ENCODE results near the gene TRHDE.

DNA sequence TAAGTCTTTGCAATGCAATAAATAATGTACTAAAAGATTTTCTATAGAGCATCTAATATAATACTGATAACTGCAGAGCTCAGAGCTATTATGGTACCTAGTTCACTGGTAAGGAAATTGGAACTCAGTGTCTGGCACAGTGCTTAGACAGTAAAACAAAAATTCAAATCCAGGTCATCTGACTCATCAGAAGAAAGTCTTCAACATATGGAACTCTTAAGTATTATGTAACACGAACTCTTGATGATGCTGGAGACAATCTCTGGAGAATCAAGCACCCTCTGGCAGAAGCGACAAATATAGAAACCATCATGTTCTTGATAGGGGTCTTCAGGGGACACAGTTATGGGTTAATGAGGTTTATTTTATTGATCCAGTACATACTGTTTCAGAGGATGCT lies 37.3 kb upstream of the TRHDE start:
- TF ChIP-seq, protein P1, sequence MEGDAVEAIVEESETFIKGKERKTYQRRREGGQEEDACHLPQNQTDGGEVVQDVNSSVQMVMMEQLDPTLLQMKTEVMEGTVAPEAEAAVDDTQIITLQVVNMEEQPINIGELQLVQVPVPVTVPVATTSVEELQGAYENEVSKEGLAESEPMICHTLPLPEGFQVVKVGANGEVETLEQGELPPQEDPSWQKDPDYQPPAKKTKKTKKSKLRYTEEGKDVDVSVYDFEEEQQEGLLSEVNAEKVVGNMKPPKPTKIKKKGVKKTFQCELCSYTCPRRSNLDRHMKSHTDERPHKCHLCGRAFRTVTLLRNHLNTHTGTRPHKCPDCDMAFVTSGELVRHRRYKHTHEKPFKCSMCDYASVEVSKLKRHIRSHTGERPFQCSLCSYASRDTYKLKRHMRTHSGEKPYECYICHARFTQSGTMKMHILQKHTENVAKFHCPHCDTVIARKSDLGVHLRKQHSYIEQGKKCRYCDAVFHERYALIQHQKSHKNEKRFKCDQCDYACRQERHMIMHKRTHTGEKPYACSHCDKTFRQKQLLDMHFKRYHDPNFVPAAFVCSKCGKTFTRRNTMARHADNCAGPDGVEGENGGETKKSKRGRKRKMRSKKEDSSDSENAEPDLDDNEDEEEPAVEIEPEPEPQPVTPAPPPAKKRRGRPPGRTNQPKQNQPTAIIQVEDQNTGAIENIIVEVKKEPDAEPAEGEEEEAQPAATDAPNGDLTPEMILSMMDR (IDR thresholded peaks at IDR 0.05; ENCODE audit: insufficient read depth, low read length, poor library complexity, severe bottlenecking), result no peak
- TF ChIP-seq EZH2phosphoT487 (conservative IDR thresholded peaks at IDR 0.05; ENCODE audit: low read length), result no peak

All from SU-DHL-6 (cell line).